NCI-H2107 treated with DMSO at 0.1 percent for 48 hours (cell line): Measurements from ENCODE around the gene GZF1.
"Not testable (repeated sequence)": the region's sequence is repeated elsewhere in the genome, so short reads cannot be mapped to it uniquely, and the experiment has no call there.

Experiments used
- DNase-seq: peaks from one replicate; lab custom pipeline; 2025; ENCODE audit not compliant: unreplicated experiment; lab: John Stamatoyannopoulos, UW

The GZF1 gene

DNA sequence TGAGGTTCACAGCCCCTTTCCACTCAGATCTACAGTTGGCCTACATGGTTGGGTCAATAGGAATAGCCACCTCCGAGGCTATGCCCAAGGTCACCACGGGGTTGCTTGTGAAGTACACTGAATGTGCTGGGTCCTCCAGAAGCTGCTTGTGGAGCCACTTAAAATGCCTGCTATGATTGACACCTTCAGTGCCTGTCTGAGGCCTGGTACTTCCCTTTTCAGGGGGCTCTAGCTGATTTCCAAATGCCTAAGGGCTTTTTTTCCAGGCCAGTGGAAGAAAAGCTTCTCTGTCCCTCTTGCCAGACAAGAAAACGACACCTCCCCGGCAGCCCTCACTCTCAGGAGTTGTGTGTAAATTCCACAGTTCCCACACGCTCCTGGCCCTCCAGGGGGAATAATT is 17.6 kb upstream of the GZF1 start:
- DNase-seq: no peak

- DNase-seq: no peak
Observed at GRCh38 chr20:23346002-23346401, 16.0 kb upstream of the GZF1 start.

DNA sequence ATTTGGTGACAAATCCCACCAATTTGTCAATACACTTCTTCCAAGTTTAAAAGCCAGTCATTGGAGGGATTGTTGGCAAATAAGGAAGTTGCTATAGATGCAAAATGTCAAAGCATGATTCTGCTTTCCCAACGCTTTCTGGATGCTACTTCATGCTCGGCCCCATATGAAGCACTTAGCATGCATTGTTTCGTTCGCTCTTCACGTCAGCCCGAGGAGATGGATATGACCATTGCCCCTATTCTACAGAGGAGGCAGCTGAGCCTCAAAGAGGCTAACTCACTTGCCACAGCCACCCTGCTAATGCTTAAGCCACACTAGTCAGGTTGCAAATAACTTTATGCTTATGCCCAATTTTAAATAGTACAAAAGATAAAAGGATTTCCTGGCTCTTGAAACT is 14.2 kb upstream of the GZF1 start:
- no peak for DNase-seq

DNA sequence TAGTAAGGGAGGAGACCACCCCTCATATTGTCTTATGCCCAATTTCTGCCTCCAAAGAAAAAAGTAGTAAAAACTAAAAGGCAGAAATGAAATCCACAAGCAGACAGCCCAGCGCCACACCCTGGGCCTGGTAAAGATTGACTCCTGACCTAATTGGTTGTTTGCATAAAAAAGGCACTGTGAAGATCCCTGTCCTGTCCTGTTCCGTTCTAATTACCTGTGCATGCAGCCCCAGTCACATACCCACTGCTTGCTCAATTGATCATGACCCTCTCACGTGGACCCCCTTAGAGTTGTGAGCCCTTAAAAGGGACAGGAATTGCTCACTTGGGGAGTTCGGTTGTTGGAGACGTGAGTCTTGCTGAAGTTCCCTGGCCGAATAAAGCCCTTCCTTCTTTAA is 13.5 kb upstream of the GZF1 start:
- DNase-seq: not testable (repeated sequence)

- peak; percentile 22 for DNase-seq
Observed at GRCh38 chr20:23349338-23350195, 12.4 kb upstream of the GZF1 start.

GRCh38 chr20:23350196-23350903 is 11.6 kb upstream of the GZF1 start, which contains the start of gene NXT1:
NXT1 (plus strand) TSS chr20:23350791; CDS start chr20:23354042, 3,251 bp downstream.
- DNase-seq: peak; percentile 77

- no peak for DNase-seq
Observed at GRCh38 chr20:23350904-23351838, 10.8 kb upstream of the GZF1 start.

- DNase-seq: no peak
Observed at GRCh38 chr20:23356203-23356602, 5.8 kb upstream of the GZF1 start.

GRCh38 chr20:23357767-23358562 is 4.0 kb upstream of the GZF1 start:
- DNase-seq: peak; percentile 84

GRCh38 chr20:23358563-23358906 is 3.4 kb upstream of the GZF1 start:
- DNase-seq: no peak

DNA sequence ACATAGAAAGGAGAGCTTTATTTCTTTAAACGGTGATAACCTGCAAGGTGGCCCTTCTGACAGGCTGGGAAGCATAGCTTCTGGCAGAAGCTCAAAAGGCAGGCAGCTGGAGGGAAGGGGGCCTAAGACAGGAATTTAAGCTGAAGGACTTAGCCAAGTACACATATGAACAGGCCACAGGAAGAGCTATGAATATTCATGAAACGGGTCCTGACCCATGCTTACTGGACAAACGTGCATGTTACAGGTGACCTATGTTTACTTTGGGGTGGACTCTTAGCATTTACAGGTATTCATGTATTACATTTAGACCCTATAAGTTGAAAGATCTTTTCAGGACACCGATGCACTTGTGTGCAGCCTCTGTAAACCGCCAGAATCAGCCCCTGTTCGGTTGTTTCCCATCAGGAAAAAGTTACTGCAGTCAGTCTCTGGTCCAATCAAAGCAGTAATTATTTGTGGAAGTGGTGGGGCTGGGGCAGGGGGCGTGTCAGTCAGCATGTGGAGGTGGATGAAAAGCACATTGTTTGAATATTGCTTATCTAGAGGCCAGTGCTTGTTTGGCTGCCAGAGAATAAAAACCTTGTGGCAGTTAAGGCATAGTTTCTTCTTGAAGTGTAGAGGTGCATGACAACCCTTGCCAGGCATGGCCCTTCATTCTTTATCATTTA is 2.9 kb upstream of the GZF1 start:
- DNase-seq: no peak

DNA sequence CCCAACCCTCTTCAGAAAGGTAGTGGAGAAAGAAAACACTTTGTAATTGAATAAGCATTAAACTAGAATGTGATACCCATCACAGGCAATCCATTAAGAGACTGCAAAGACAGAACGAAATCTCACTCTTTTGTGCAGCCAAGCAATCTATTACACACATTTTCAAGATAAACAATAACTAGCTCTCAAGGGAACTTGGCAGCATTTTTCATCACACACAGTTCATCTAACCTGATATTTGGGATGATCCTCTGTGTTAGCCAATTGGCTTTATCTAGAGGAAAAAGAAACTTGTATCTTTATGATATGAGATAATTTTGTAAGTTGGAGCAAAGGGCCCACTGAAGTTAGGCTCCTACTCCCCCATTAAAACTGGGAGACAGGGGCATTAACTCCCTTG is 1.5 kb upstream of the GZF1 start:
- DNase-seq: no peak

GRCh38 chr20:23361119-23361475 is 885 bp upstream of the GZF1 start:
- DNase-seq: no peak

GRCh38 chr20:23362392-23363256 is 642 bp downstream of the GZF1 start:
- no peak for DNase-seq

GRCh38 chr20:23363257-23363649 is 1.3 kb downstream of the GZF1 start:
- no peak for DNase-seq

GRCh38 chr20:23365390-23366165 is 3.6 kb downstream of the GZF1 start:
- DNase-seq: no peak

DNA sequence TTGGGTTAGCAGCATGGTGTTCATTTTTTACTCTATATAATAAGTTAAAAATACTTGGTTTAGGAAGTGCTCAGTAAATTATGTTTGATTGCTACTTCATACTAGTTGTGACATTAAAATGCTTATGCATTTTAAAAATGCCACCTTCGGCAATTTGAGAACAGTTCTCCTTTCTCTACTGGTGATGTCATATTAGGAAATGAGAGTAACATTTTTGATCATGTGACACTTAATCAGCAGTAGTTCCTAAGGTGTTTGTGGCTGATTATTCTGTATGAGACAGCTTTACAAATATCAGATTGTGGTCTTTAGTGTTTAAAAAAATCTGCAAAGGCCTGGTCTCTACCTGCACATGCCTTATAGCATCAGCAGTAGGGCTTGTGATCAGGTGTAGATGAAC is 4.4 kb downstream of the GZF1 start:
- no peak for DNase-seq

DNA sequence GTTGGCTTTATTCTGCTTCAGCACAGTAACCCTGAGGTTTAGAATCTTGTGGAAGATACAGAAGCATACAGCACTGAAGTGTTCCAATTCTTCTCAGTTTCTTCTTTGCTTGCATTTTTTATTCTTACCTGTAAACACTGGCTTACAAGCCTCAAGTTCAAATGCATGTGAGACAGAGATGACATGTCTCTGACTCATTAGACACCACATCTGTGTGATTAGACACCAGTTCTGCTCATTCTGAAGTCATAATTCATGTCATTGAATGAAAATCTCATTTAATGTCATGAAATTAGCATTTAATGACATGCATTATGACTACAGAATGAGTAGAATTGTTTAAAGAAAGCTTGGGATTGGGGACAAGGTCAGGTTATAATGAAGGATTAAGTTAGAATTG is 5.8 kb downstream of the GZF1 start:
- no peak for DNase-seq
